C4-2B (cell line): Measurements from ENCODE around the gene PPP6R3.

Experiments used
- H3K27ac ChIP-seq: fragments of 450-650 bp; 2 replicates; pipeline ENCODE4 v1.5.1; 2017
- CTCF ChIP-seq: fragments of 450-650 bp; conservative IDR thresholded peaks from 2 replicates; pipeline ENCODE4 v1.5.1; 2017; ENCODE audit warnings: mild to moderate bottlenecking
- ZFX ChIP-seq: fragments of 450-650 bp; IDR thresholded peaks from 2 replicates; pipeline ENCODE4 v1.6.1; 2017

PPP6R3 gene

GRCh38 chr11:68480852-68481510, 20.4 kb downstream of the PPP6R3 start:
- H3K27ac ChIP-seq = no peak overlapping the region
- TF ChIP-seq ZFX (no peak), CTCF (no peak)

- no peak for TF ChIP-seq ZFX
- TF ChIP-seq CTCF = no peak
- no peak overlapping the region for H3K27ac ChIP-seq
Measured at GRCh38 chr11:68481579-68482240, 21.2 kb downstream of the PPP6R3 start.

DNA sequence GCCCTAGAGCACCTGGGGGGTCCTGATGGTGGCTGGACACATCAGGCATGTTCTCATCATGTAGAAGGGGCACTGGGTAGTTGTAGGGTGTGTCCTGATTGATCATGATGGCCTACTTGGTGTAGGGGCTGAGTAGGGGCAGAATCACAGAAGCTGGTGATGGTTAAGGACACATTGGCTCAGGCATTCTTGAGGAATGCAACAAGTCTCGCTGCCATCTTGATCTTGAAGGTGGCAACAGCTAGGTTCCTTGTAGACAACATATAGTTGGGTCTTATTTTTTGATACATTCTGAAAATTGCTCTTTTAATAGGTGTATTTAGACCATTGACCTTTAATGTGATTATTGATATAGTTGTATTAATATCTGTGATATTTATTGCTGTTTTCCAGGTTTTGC, 28.1 kb downstream of the PPP6R3 start:
- no peak overlapping the region for H3K27ac ChIP-seq
- TF ChIP-seq CTCF (no peak), ZFX (no peak)

- no peak overlapping the region for H3K27ac ChIP-seq
- TF ChIP-seq ZFX = no peak
- TF ChIP-seq CTCF = no peak
Measured at GRCh38 chr11:68495220-68495729, 34.7 kb downstream of the PPP6R3 start.

GRCh38 chr11:68495872-68496271, 35.3 kb downstream of the PPP6R3 start:
- no peak overlapping the region for H3K27ac ChIP-seq
- TF ChIP-seq ZFX = no peak
- no peak for TF ChIP-seq CTCF

DNA sequence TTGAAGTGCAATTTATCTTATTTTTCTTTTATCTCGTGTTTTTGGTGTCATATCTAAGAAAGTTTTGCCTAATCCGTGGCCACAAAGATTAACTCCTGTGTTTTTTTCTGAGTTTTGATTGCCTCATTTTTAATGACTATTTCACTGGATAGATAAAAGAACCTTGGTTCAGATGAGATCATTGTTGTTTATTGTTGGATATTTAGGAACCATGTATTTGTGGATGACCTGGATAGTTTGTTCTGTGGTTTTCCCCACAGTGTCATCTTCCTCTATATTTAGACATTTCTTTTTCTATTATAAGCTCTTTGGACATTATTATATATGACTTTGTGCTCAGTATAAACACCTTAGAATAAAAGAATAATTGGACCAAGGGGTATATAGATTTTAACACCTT, 37.2 kb downstream of the PPP6R3 start:
- no peak overlapping the region for H3K27ac ChIP-seq
- TF ChIP-seq CTCF (no peak), ZFX (no peak)

DNA sequence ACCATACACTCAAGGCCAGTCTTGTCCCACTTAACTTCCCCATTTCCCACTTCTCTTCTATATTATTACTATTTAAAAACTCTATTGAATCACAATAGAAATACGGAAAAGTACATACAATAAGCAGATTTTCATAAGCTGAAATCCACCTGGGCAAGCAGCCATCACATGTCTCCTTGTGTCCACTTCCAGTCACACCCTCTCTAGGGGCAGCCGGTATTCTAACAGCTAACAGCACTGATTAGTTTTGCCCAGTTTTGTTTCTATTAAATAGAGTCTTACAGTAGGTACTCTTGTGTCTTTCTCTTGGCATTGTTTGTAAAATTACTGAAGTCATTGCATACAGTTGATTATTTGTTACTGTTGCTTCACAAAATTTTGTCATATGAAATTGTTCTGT, 37.8 kb downstream of the PPP6R3 start:
- no peak overlapping the region for H3K27ac ChIP-seq
- TF ChIP-seq CTCF (no peak), ZFX (no peak)
